ENCODE data around the gene TAS2R9.
"Not testable (repeated sequence)": the region's sequence is repeated elsewhere in the genome, so short reads cannot be mapped to it uniquely, and the experiment has no call there.

Gene TAS2R9

GRCh38 chr12:10810068-10810467 lies at the start of gene TAS2R9:
TAS2R9 (minus strand) TSS chr12:10810168; CDS start chr12:10810075, 93 bp downstream.
- DNase-seq (ENCODE audit: low spot score), result no peak

- DNase-seq (ENCODE audit: low spot score), result no peak
These were observed 45.8 kb upstream of the TAS2R9 start for GRCh38 chr12:10855807-10856206.

- DNase-seq (ENCODE audit: low spot score), result no peak
These were observed 43.8 kb upstream of the TAS2R9 start for GRCh38 chr12:10853776-10854175.

- no peak for DNase-seq (ENCODE audit: low spot score)
These were observed 41.4 kb upstream of the TAS2R9 start for GRCh38 chr12:10851243-10851858.

- DNase-seq (ENCODE audit: low spot score), result no peak
These were observed 39.5 kb upstream of the TAS2R9 start, which contains the start of gene PRR4 for GRCh38 chr12:10849425-10849878. PRR4 (minus strand) TSS chr12:10849475; CDS start chr12:10849437, 38 bp downstream.

GRCh38 chr12:10847744-10848143 lies 37.8 kb upstream of the TAS2R9 start:
- DNase-seq (ENCODE audit: low spot score), result no peak

- DNase-seq (ENCODE audit: low spot score), result no peak
These were observed 32.9 kb upstream of the TAS2R9 start for GRCh38 chr12:10842862-10843261.

- no peak for DNase-seq (ENCODE audit: low spot score)
These were observed 28.5 kb upstream of the TAS2R9 start for GRCh38 chr12:10838461-10838860.

GRCh38 chr12:10829994-10830393 lies 20.0 kb upstream of the TAS2R9 start:
- DNase-seq (ENCODE audit: low spot score), result no peak

- no peak for DNase-seq (ENCODE audit: low spot score)
These were observed 16.3 kb upstream of the TAS2R9 start, which contains the start of gene TAS2R10 for GRCh38 chr12:10826258-10826657. TAS2R10 (minus strand) TSS chr12:10826358; CDS start chr12:10826269, 89 bp downstream.

GRCh38 chr12:10824957-10825356 lies 15.0 kb upstream of the TAS2R9 start:
- no peak for DNase-seq (ENCODE audit: low spot score)

GRCh38 chr12:10811883-10812536 lies 2.0 kb upstream of the TAS2R9 start:
- no peak for DNase-seq (ENCODE audit: low spot score)

GRCh38 chr12:10807186-10807585 lies 2.8 kb downstream of the TAS2R9 start, which contains the start of gene TAS2R8:
TAS2R8 (minus strand) TSS chr12:10807286; CDS start chr12:10806980, 306 bp downstream.
- DNase-seq (ENCODE audit: low spot score), result no peak

GRCh38 chr12:10802587-10802986 lies 7.4 kb downstream of the TAS2R9 start, which contains the start of gene TAS2R7:
TAS2R7 (minus strand) TSS chr12:10802627; CDS start chr12:10802570, 57 bp downstream.
- no peak for DNase-seq (ENCODE audit: low spot score)

GRCh38 chr12:10801741-10802140 lies 8.2 kb downstream of the TAS2R9 start:
- no peak for DNase-seq (ENCODE audit: low spot score)

GRCh38 chr12:10794222-10794621 lies 15.7 kb downstream of the TAS2R9 start:
- no peak for DNase-seq (ENCODE audit: low spot score)

- not testable (repeated sequence) for DNase-seq (ENCODE audit: low spot score)
These were observed 18.2 kb downstream of the TAS2R9 start for GRCh38 chr12:10791769-10792168.

GRCh38 chr12:10783252-10783651 lies 26.7 kb downstream of the TAS2R9 start:
- no peak for DNase-seq (ENCODE audit: low spot score)

GRCh38 chr12:10779103-10779502 lies 30.9 kb downstream of the TAS2R9 start:
- no peak for DNase-seq (ENCODE audit: low spot score)

GRCh38 chr12:10771132-10771733 lies 38.7 kb downstream of the TAS2R9 start:
- DNase-seq (ENCODE audit: low spot score), result peak; percentile 53

- no peak for DNase-seq (ENCODE audit: low spot score)
These were observed 50.3 kb downstream of the TAS2R9 start for GRCh38 chr12:10759657-10760056.
